CD4-positive, alpha-beta T cell (primary cell): ENCODE measurements around the gene MEIS1. TPM values are rescaled to one million over a fixed set of nuclear protein-coding genes. Genes with fewer than 3 reads are reported as not detected.

Experiments
- ATAC-seq: fragments of 200-7000 bp; cut with Tn5 transposase; one replicate; pipeline ENCODE4 v1.10.0; 2022; ENCODE audit warnings: mild to moderate bottlenecking; ENCODE audit not compliant: poor library complexity
- CTCF ChIA-PET: fragments of 350-600 bp; sonication (Branson Sonifier 250); formaldehyde crosslinking; loops from one replicate; lab custom pipeline; 2021; ENCODE audit warnings: antibody characterized with exemption, inconsistent platforms; lab: Charles Lee
- POLR2A ChIA-PET: fragments of 350-600 bp; sonication (Branson Sonifier 250); formaldehyde crosslinking; loops from one replicate; lab custom pipeline; 2021; ENCODE audit warnings: antibody characterized with exemption, inconsistent platforms; lab: Charles Lee
- DNase-seq, 14 experiments: peaks; one replicate each; pipeline ENCODE4 v3.0.0-alpha.2; 2013 to 2020; ENCODE audit warnings: mixed read lengths in 2 of 14
- H3K27ac ChIP-seq, 2 donors: one replicate each; pipeline versions ENCODE4 v1.5.1 to v1.7.0; 2013; ENCODE audit warnings: low read length in 2 of 2, low read depth in 1 of 2, mild to moderate bottlenecking in 1 of 2
- H3K27me3 ChIP-seq, 2 experiments: 1 replicate in 1 of 2; 2 replicates in 1 of 2; pipeline versions ENCODE4 v1.6.1 to v1.7.0; 2013; ENCODE audit warnings: low read length in 2 of 2, control low read depth in 1 of 2, mild to moderate bottlenecking in 1 of 2, moderate library complexity in 1 of 2; ENCODE audit not compliant: insufficient read depth in 2 of 2, control insufficient read depth in 1 of 2
- H3K36me3 ChIP-seq: one replicate; pipeline ENCODE4 v1.6.1; 2013; ENCODE audit warnings: low read length, control low read depth; ENCODE audit not compliant: insufficient read depth
- H3K4me1 ChIP-seq: one replicate; pipeline ENCODE4 v1.6.1; 2013; ENCODE audit warnings: low read length, control low read depth; ENCODE audit not compliant: insufficient read depth
- H3K4me3 ChIP-seq: one replicate; pipeline ENCODE4 v1.5.1; 2013; ENCODE audit warnings: mild to moderate bottlenecking, low read length, moderate library complexity
- H3K9me3 ChIP-seq, 2 experiments: 1 replicate in 1 of 2; 2 replicates in 1 of 2; pipeline versions ENCODE4 v1.6.1 to v1.7.0; 2013; ENCODE audit warnings: low read length in 2 of 2, mild to moderate bottlenecking in 2 of 2, control low read depth in 1 of 2, moderate library complexity in 1 of 2; ENCODE audit not compliant: control insufficient read depth in 1 of 2, insufficient read depth in 1 of 2
- H3K27ac Mint-ChIP-seq: one replicate; pipeline ENCODE4 v1.8.0; 2020; ENCODE audit warnings: mixed read lengths
- H3K27me3 Mint-ChIP-seq: one replicate; pipeline ENCODE4 v1.8.0; 2021; ENCODE audit warnings: mixed read lengths
- H3K36me3 Mint-ChIP-seq: one replicate; pipeline ENCODE4 v1.8.0; 2021; ENCODE audit warnings: low read depth, mixed read lengths
- H3K4me1 Mint-ChIP-seq: one replicate; pipeline ENCODE4 v1.8.0; 2021; ENCODE audit warnings: low read depth, mixed read lengths
- H3K4me3 Mint-ChIP-seq: one replicate; pipeline ENCODE4 v1.8.0; 2020; ENCODE audit warnings: mild to moderate bottlenecking, mixed read lengths
- H3K9me3 Mint-ChIP-seq: one replicate; pipeline ENCODE4 v1.8.0; 2020; ENCODE audit warnings: mixed read lengths
- CTCF ChIP-seq: fragments of 200-600 bp; IDR thresholded peaks from one replicate; pipeline ENCODE4 v1.8.0; 2022; ENCODE audit warnings: antibody characterized with exemption, mild to moderate bottlenecking
- intact Hi-C, 2 experiments: fragments of 100-400 bp; cut with DNase I in 1 of 2; cut with micrococcal nuclease in 1 of 2; formaldehyde crosslinking; loops; one replicate each; pipeline versions ENCODE4 v1.15.1 to v1.9.0; 2023 to 2025; cut with DNase I, micrococcal nuclease
- total RNA-seq, 174 experiments: library from RNA in 2 of 174; stranded (reverse) in 2 of 174; gene quantifications; one replicate each; pipeline ENCODE4 v1.2.3 and lab custom pipeline; 2021 to 2026

MEIS1 gene
- total RNA-seq, 2 experiments from 2014 or later: not detected

GRCh38 chr2:66460031-66460430 is 25.1 kb downstream of the MEIS1 start:
- intact Hi-C loops: no loop called here
- DNase-seq: no peak

DNA sequence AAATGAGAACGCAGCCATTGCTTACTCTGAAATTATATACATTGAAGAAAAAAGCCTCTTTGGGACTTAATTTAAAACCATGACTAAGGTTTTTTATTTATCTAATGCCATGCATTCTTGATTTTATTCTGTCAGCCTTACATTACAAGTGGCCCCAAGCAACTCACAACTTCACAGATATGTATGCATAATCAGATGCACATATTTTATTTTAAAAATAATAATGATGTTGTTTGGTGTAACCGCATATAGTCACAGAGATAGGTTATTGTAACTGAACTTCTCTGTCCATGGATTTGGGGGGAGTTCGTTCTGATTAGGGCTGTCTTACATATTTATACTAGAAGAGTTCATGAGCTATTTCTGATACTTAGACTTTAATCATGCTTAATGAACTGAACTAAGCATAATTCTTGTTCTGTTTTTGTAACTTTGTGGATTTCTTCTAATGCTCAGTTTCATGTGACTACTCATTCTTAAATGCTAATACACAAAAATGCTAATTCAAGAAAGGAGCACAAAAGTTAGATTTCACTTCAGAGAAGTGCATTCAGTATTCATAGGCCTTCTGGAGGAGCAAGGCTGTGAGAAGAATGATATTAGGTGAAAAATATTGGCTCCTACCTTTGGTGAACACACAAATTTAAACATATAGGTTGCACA is 26.2 kb downstream of the MEIS1 start:
- CTCF ChIA-PET: no interaction called here
- no peak for ATAC-seq
- H3K4me1 Mint-ChIP-seq: no peaks in the 10 kb centered on the region
- H3K27me3 ChIP-seq: no peaks in the 10 kb centered on the region
- H3K4me3 ChIP-seq: no peak overlapping the region
- no peak overlapping the region for H3K27ac ChIP-seq
- H3K36me3 ChIP-seq: no peaks in the 10 kb centered on the region
- POLR2A ChIA-PET: no interaction called here
- no peak for TF ChIP-seq CTCF
- no peaks in the 10 kb centered on the region for H3K36me3 Mint-ChIP-seq
- H3K4me1 ChIP-seq: no peaks in the 10 kb centered on the region
- no peaks in the 10 kb centered on the region for H3K27me3 Mint-ChIP-seq
- H3K27ac Mint-ChIP-seq: no peak overlapping the region
- intact Hi-C loops: no loop called here
- no peak overlapping the region for H3K4me3 Mint-ChIP-seq
- no peaks in the 10 kb centered on the region for H3K9me3 ChIP-seq
- no peaks in the 10 kb centered on the region for H3K9me3 Mint-ChIP-seq
- no peak for DNase-seq

More at GRCh38 chr2:66460031-66460430, 25.1 kb downstream of the MEIS1 start:
- Mint-ChIP-seq H3K27me3 (no peaks in the 10 kb centered on the region), H3K36me3 (no peaks in the 10 kb centered on the region), H3K9me3 (no peaks in the 10 kb centered on the region), H3K4me3 (no peak overlapping the region), H3K4me1 (no peaks in the 10 kb centered on the region), H3K27ac (no peak overlapping the region)
- ChIA-PET CTCF (no interaction called here), POLR2A (no interaction called here)
- H3K4me1 ChIP-seq: no peaks in the 10 kb centered on the region
- TF ChIP-seq CTCF: no peak
- H3K9me3 ChIP-seq: no peaks in the 10 kb centered on the region
- no peak overlapping the region for H3K4me3 ChIP-seq
- no peak overlapping the region for H3K27ac ChIP-seq
- H3K27me3 ChIP-seq: no peaks in the 10 kb centered on the region
- no peaks in the 10 kb centered on the region for H3K36me3 ChIP-seq
- no peak for ATAC-seq

DNA sequence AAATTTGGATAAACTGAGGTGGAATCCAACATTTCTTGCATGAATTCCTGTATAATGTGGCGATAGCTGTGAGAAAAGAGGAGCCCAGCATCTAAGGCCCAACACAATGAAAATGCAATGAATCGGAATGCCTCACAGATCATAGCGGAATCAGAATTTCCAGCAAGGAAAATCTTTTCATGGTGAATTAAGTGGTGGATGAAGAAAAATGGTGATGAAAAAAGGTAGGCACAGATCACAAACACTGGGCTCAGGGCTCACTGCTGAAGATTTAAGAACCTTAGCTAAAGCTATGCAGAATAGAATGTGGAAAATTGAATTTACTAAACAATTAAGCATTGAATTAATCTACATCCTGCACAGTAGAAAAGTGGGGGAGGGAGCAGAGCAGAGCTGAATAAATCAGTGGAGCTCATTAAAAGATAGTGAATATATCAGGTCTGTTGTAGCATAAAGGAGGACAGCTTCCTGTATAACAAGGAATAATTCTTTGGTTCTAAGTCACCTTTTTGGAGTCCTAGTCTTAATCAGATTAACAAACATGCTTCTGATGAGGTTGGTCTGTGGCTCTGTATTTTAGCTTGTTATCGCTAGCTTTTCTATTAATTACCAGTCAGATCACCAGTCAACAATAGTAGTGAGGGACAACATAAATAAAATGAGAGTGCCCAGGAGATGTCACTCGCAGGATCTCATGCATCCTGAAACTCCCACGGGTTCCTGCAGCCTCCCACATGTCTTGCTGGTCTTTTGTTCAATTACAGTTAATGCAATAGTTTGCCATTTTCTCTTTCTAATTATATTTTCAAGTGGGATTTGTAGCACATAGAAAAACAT is 27.0 kb downstream of the MEIS1 start:
- no peak for TF ChIP-seq CTCF
- intact Hi-C loops: no loop called here
- POLR2A ChIA-PET: no interaction called here
- Mint-ChIP-seq H3K36me3 (no peaks in the 10 kb centered on the region), H3K4me1 (no peaks in the 10 kb centered on the region), H3K9me3 (no peaks in the 10 kb centered on the region), H3K27me3 (no peaks in the 10 kb centered on the region), H3K27ac (no peak overlapping the region), H3K4me3 (no peak overlapping the region)
- CTCF ChIA-PET: no interaction called here
- DNase-seq (no peak), ATAC-seq (no peak)
- Histone ChIP-seq H3K36me3 (no peaks in the 10 kb centered on the region), H3K4me3 (no peak overlapping the region), H3K9me3 (no peaks in the 10 kb centered on the region), H3K27me3 (no peaks in the 10 kb centered on the region), H3K27ac (no peak overlapping the region), H3K4me1 (no peaks in the 10 kb centered on the region)
